Measurements from ENCODE around the gene ZBTB42.

GRCh38 chr14:104758981-104759969, 41.6 kb upstream of the ZBTB42 start:
- TF ChIP-seq POLR2A (IDR thresholded peaks at IDR 0.05; ENCODE audit: low read depth, low read length) (no peak), POLR2AphosphoS5 (IDR thresholded peaks at IDR 0.05; ENCODE audit: low read depth, low read length) (no peak)
